Liver (tissue), 3 donors: ENCODE measurements around the gene KCTD2.

Source experiments
- EGR1 ChIP-seq, 2 donors: IDR thresholded peaks; 2 replicates each; pipeline ENCODE4 v1.6.1; 2016 to 2018; ENCODE audit warnings: antibody characterized with exemption in 2 of 2, low read depth in 2 of 2
- FOXA2 ChIP-seq: IDR thresholded peaks from 2 replicates; pipeline ENCODE4 v1.6.1; 2016; ENCODE audit warnings: antibody characterized with exemption
- GABPA ChIP-seq, 2 donors: IDR thresholded peaks in 1 of 2; conservative IDR thresholded peaks in 1 of 2; 2 replicates each; pipeline ENCODE4 v1.6.1; 2016; ENCODE audit warnings: antibody characterized with exemption in 2 of 2, mild to moderate bottlenecking in 1 of 2, moderate library complexity in 1 of 2
- JUND ChIP-seq, 2 donors: IDR thresholded peaks; 2 replicates each; pipeline ENCODE4 v1.6.1; 2016; ENCODE audit warnings: antibody characterized with exemption in 2 of 2
- RXRA ChIP-seq, 2 donors: IDR thresholded peaks; 2 replicates each; pipeline ENCODE4 v1.6.1; 2017 to 2018; ENCODE audit warnings: antibody characterized with exemption in 2 of 2, mild to moderate bottlenecking in 1 of 2
- SP1 ChIP-seq: IDR thresholded peaks from 2 replicates; pipeline ENCODE4 v1.6.1; 2018; ENCODE audit warnings: antibody characterized with exemption, mild to moderate bottlenecking
- YY1 ChIP-seq: IDR thresholded peaks from 2 replicates; pipeline ENCODE4 v1.6.1; 2016; ENCODE audit warnings: antibody characterized with exemption, mild to moderate bottlenecking
- TF ChIP-seq, protein P1 (sequence below): fragments of 150-350 bp; IDR thresholded peaks from 2 replicates; pipeline ENCODE4 v1.5.1; 2017; ENCODE audit warnings: improper control_type of control experiment, low read depth, low read length; ENCODE audit not compliant: missing input control
- TF ChIP-seq, protein P2 (sequence below): IDR thresholded peaks from 2 replicates; pipeline ENCODE4 v1.6.1; 2016; ENCODE audit warnings: antibody characterized with exemption
- TF ChIP-seq, protein P3 (sequence below): IDR thresholded peaks from 2 replicates; pipeline ENCODE4 v1.6.1; 2016; ENCODE audit warnings: antibody characterized with exemption
- TF ChIP-seq, protein P4 (sequence below): IDR thresholded peaks from 2 replicates; pipeline ENCODE4 v1.6.1; 2016; ENCODE audit warnings: antibody characterized with exemption, mild to moderate bottlenecking
- donor health status: healthy.
- donor health status: healthy.

DNA sequence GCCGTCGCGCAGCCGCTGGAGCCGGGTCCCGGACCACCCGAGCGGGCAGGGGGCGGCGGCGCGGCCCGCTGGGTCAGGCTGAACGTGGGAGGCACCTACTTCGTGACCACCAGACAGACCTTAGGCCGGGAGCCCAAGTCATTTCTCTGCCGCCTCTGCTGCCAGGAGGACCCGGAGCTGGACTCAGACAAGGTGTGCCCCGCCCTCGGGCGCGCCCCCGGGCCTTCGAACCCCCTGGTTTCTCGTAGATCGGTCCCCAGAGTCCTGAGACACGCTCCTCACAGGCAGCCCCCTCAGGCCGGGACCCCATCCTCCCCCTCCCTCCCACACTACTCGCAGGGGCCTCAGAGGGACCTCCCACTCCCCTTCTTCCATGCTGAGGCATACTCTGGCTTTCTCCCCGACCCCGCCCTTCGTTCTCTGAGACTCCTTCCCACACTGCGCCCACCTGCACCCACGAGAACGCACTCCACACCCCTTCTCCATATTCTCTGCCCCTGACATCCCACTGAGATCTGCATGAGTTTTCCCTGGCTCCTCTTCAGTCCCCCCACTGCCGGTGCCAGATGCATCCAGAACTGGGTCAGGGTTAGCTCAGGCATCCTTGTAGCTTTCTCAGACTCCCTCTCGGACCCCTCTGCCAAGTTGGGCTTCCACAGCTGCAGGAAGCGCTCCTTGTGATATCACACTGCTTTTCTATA is 523 bp downstream of the KCTD2 start:
- TF ChIP-seq, protein P1, sequence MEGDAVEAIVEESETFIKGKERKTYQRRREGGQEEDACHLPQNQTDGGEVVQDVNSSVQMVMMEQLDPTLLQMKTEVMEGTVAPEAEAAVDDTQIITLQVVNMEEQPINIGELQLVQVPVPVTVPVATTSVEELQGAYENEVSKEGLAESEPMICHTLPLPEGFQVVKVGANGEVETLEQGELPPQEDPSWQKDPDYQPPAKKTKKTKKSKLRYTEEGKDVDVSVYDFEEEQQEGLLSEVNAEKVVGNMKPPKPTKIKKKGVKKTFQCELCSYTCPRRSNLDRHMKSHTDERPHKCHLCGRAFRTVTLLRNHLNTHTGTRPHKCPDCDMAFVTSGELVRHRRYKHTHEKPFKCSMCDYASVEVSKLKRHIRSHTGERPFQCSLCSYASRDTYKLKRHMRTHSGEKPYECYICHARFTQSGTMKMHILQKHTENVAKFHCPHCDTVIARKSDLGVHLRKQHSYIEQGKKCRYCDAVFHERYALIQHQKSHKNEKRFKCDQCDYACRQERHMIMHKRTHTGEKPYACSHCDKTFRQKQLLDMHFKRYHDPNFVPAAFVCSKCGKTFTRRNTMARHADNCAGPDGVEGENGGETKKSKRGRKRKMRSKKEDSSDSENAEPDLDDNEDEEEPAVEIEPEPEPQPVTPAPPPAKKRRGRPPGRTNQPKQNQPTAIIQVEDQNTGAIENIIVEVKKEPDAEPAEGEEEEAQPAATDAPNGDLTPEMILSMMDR, result no peak
- TF ChIP-seq FOXA2 (no peak), JUND (IDR thresholded peaks at IDR 0.05) (no peak), YY1 (no peak), SP1 (no peak), GABPA (IDR thresholded peaks at IDR 0.05 in 1 of 2, conservative IDR thresholded peaks at IDR 0.05 in 1 of 2) (no peak), RXRA (IDR thresholded peaks at IDR 0.05) (no peak), EGR1 (IDR thresholded peaks at IDR 0.05; ENCODE audit: low read depth in 2 of 2) (no peak)
- TF ChIP-seq, protein P2, sequence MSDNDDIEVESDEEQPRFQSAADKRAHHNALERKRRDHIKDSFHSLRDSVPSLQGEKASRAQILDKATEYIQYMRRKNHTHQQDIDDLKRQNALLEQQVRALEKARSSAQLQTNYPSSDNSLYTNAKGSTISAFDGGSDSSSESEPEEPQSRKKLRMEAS, result no peak
- TF ChIP-seq, protein P3, sequence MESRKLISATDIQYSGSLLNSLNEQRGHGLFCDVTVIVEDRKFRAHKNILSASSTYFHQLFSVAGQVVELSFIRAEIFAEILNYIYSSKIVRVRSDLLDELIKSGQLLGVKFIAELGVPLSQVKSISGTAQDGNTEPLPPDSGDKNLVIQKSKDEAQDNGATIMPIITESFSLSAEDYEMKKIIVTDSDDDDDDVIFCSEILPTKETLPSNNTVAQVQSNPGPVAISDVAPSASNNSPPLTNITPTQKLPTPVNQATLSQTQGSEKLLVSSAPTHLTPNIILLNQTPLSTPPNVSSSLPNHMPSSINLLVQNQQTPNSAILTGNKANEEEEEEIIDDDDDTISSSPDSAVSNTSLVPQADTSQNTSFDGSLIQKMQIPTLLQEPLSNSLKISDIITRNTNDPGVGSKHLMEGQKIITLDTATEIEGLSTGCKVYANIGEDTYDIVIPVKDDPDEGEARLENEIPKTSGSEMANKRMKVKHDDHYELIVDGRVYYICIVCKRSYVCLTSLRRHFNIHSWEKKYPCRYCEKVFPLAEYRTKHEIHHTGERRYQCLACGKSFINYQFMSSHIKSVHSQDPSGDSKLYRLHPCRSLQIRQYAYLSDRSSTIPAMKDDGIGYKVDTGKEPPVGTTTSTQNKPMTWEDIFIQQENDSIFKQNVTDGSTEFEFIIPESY, result no peak
- TF ChIP-seq, protein P4, sequence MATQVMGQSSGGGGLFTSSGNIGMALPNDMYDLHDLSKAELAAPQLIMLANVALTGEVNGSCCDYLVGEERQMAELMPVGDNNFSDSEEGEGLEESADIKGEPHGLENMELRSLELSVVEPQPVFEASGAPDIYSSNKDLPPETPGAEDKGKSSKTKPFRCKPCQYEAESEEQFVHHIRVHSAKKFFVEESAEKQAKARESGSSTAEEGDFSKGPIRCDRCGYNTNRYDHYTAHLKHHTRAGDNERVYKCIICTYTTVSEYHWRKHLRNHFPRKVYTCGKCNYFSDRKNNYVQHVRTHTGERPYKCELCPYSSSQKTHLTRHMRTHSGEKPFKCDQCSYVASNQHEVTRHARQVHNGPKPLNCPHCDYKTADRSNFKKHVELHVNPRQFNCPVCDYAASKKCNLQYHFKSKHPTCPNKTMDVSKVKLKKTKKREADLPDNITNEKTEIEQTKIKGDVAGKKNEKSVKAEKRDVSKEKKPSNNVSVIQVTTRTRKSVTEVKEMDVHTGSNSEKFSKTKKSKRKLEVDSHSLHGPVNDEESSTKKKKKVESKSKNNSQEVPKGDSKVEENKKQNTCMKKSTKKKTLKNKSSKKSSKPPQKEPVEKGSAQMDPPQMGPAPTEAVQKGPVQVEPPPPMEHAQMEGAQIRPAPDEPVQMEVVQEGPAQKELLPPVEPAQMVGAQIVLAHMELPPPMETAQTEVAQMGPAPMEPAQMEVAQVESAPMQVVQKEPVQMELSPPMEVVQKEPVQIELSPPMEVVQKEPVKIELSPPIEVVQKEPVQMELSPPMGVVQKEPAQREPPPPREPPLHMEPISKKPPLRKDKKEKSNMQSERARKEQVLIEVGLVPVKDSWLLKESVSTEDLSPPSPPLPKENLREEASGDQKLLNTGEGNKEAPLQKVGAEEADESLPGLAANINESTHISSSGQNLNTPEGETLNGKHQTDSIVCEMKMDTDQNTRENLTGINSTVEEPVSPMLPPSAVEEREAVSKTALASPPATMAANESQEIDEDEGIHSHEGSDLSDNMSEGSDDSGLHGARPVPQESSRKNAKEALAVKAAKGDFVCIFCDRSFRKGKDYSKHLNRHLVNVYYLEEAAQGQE, result no peak
